GM10248 (cell line): Measurements from ENCODE around the gene SMPD2.

ENCODE experiments used
- CTCF ChIA-PET: fragments of 300-600 bp; sonication (Branson Sonifier 250); formaldehyde crosslinking; extraction: SDS; loops from one replicate; lab custom pipeline; 2021; ENCODE audit warnings: antibody characterized with exemption; lab: Yijun Ruan, JAX
- POLR2A ChIA-PET: fragments of 350-650 bp; sonication (Branson Sonifier 250); formaldehyde crosslinking; extraction: SDS; loops from one replicate; lab custom pipeline; 2020; ENCODE audit warnings: antibody characterized with exemption; lab: Yijun Ruan, JAX
- DNase-seq: peaks from one replicate; pipeline ENCODE4 v3.0.0; 2012; ENCODE audit errors: extremely low spot score
- TF ChIP-seq, protein P1 (sequence below): IDR thresholded peaks from 2 replicates; pipeline ENCODE4 v1.5.1; 2012; ENCODE audit warnings: mild to moderate bottlenecking, low read depth; ENCODE audit errors: extremely low read depth, missing control alignments, control extremely low read depth

The SMPD2 gene, protein sequence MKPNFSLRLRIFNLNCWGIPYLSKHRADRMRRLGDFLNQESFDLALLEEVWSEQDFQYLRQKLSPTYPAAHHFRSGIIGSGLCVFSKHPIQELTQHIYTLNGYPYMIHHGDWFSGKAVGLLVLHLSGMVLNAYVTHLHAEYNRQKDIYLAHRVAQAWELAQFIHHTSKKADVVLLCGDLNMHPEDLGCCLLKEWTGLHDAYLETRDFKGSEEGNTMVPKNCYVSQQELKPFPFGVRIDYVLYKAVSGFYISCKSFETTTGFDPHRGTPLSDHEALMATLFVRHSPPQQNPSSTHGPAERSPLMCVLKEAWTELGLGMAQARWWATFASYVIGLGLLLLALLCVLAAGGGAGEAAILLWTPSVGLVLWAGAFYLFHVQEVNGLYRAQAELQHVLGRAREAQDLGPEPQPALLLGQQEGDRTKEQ

DNA sequence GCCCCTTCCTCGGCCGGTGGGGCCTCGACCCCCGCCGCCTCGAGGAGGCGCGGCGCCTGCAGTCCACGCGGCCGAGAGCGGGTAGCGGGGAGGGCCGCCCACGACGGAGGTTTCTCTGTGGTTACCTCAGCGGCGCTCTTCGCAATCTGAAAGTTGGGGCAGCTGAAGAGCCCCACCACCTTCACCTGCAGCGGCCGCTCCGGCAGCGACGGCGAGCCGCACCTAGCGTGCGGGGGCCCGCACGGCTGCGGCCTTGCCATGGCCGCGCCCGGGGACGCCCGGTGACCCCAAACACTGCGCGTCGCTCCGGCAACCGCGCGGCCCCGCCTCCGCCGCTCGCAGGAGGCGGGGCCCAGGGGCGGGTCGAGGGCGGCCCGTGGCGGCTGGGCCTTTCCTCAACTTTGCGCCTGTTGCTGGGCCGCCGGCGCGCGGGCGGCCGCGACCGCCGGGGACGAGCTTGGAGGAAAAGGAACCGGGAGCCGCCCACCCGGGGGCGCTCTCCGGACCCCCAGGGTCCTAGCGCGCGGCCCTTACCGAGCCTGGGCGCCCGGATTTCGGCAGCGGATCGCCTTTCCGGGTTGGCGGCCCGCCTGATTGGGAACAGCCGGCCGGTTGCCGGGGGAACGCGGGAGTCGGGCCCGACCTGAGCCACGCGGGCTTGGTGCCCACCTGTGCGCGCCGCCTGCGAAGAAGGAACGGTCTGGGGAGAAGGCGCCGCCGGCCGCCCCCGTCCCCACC is at the start of gene SMPD2, which contains the start of gene PPIL6:
SMPD2 (plus strand) TSS at position 394 of the 738 bp plus-strand sequence. CDS start 398 bp downstream, outside the sequence.
PPIL6 (minus strand) TSS at position 298 of the 738 bp plus-strand sequence; CDS start at position 260, 38 bp downstream.
- TF ChIP-seq, protein P1, sequence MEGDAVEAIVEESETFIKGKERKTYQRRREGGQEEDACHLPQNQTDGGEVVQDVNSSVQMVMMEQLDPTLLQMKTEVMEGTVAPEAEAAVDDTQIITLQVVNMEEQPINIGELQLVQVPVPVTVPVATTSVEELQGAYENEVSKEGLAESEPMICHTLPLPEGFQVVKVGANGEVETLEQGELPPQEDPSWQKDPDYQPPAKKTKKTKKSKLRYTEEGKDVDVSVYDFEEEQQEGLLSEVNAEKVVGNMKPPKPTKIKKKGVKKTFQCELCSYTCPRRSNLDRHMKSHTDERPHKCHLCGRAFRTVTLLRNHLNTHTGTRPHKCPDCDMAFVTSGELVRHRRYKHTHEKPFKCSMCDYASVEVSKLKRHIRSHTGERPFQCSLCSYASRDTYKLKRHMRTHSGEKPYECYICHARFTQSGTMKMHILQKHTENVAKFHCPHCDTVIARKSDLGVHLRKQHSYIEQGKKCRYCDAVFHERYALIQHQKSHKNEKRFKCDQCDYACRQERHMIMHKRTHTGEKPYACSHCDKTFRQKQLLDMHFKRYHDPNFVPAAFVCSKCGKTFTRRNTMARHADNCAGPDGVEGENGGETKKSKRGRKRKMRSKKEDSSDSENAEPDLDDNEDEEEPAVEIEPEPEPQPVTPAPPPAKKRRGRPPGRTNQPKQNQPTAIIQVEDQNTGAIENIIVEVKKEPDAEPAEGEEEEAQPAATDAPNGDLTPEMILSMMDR: peak; percentile 15

DNA sequence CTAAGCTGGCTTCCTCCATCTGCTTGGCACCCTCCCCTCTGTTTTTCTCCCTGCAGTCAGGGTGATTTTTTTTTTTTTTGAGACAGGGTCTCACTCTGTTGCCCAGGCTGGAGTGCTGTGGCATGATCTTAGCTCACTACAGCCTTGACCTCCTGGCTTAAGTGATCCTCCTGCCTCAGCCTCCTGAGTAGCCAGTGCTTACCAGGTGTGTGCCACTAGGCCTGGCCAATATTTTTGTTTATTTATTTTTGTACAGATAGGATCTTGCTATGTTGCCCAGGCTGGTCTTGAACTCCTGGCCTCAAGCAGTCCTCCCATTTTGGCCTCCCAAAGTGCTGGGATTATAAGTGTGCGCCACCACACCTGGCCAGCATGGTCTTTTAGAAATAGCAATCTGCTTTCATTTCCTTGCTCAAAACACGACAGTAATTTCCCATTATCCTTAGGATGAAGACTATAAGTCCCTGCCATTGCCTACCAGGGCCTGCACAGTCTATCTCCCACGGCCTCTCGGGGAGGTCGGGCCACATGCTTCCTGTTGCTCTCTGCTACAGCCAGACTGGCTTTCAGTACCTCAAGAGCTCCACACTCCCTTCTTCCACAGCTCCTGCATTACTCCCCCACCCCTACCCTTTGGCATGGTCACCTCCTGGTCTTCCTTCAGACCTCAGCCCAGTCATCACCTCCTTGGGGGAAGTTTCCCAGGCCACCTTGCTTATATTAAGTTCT is 47.2 kb upstream of the SMPD2 start:
- CTCF ChIA-PET: interaction anchor here (0.9 to 4.4 kb wide), 8 partner anchors 9 to 206 kb away, joined by 3 to 41 read pairs (median 4); partner anchors contain the start of gene CD164
- no peak for DNase-seq
- POLR2A ChIA-PET: interaction anchor here (0.6 kb wide), 1 partner anchor 9 kb away, joined by 4 read pairs; no protein-coding TSS in a partner anchor
- TF ChIP-seq, protein P1: no peak

More for the DNA sequence above, at the start of gene SMPD2, which contains the start of gene PPIL6:
- peak; percentile 95 for DNase-seq
- ChIA-PET POLR2A (interaction anchor here (0.6 to 1.1 kb wide), 2 partner anchors 7 to 15 kb away, joined by 3 read pairs; partner anchors contain the start of gene MICAL1), CTCF (interaction anchor here (1.0 to 3.1 kb wide), 10 partner anchors 7 to 1798 kb away, joined by 3 to 20 read pairs (median 6); partner anchors contain the start of gene MICAL1)

DNA sequence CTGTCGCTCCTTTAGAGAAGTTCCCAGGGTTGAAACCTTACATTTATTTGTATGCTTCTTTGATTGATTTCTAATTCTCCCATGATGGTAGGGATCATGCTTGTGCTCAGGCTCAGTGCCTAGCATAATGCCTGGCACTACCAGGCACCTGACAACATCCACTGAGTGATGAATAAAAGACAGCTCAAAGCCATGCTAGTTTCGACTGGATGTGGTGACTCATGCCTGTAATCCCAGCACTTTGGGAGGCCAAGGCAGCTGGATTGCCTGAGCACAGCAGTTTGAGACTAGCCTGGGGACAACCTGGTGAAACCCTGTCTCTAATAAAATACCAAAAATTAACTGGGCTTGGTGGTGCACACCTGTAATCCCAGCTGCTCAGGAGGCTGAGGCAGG is 46.6 kb upstream of the SMPD2 start:
- DNase-seq: no peak
- ChIA-PET POLR2A (no interaction called here), CTCF (interaction anchor here (0.9 to 4.4 kb wide), 4 partner anchors 10 to 207 kb away, joined by 3 to 41 read pairs (median 4); partner anchors contain the start of gene CD164)
- TF ChIP-seq, protein P1: no peak

DNA sequence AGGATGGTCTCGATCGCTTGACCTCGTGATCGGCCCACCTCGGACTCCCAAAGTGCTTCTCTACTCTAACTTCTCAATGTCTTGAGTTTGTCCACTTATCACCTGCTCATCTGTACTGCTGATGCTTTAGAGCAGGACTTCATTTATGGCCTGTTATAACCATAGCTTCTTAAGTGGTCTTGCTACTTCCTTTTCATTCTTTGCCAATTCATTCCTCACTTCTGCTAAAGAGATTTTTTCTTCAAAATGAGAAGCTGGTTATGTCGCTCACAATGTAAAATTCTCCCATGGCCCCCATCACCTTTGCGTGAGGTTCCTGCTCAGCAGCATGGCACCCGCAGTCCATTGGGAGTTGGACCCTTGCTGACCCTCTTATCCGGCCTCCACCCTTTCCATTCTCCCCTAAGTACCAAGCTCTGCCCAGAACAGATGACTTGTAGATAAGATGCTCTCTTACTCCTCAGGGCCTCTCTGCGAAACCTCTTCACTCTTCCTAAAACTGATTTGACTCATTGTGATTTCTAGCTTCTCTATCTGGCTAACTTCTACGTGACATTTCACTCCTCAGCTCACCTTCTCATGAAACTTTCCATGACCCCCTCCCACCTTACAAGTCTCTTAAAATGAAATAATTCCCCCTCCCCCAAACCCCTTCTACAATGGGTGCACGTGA is 44.3 kb upstream of the SMPD2 start:
- CTCF ChIA-PET: interaction anchor here (0.9 to 4.4 kb wide), 4 partner anchors 9 to 209 kb away, joined by 3 to 41 read pairs (median 5); partner anchors contain the start of gene CD164
- DNase-seq: no peak
- POLR2A ChIA-PET: no interaction called here
- TF ChIP-seq, protein P1: no peak

DNA sequence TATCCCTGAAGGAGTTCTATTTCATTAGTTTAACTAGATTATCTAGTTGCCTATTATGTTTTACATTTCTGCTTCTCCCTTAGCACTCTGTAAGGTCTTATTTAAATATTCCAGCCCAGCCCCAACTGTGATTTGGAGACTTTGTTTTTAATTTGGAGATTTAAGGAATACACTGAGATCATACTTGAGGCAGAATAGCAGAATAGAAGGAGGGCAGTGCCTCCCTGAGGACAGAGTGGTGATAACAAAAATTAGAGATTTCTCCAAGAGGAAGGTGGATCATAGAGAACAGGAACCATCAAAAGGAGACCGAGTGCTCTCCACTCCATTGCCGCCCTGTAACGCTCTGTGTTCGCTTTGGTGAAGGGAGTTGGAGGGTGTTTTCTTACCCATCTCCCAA is 43.5 kb upstream of the SMPD2 start:
- ChIA-PET POLR2A (no interaction called here), CTCF (interaction anchor here (1.0 to 4.4 kb wide), 4 partner anchors 8 to 34 kb away, joined by 3 to 41 read pairs (median 5); partner anchors contain the start of gene CD164)
- TF ChIP-seq, protein P1: no peak
- DNase-seq: no peak
